IMR-90 (cell line): ENCODE results near the gene NCOA7. TPM values are rescaled to one million over a fixed set of nuclear protein-coding genes. Genes with fewer than 3 reads are reported as not detected.

Source experiments
- ATAC-seq: fragments of 200-7000 bp; cut with Tn5 transposase; 2 replicates; pipeline ENCODE4 v1.9.1; 2020; ENCODE audit warnings: low read depth, mild to moderate bottlenecking, moderate library complexity
- BruUV-seq: library from RNA; stranded (reverse); fragments of 400-500 nt; replicated peaks from 2 replicates; lab custom pipeline; 2021; lab: Mats Ljungman, UMichigan
- CTCF ChIA-PET: fragments of 300-600 bp; formaldehyde crosslinking; extraction: SDS; loops from one replicate; lab custom pipeline; 2021; ENCODE audit warnings: antibody characterized with exemption; lab: Yijun Ruan, JAX
- POLR2A ChIA-PET: fragments of 300-600 bp; sonication (Branson Sonifier 250); formaldehyde crosslinking; loops from one replicate; lab custom pipeline; 2022; ENCODE audit warnings: antibody characterized with exemption; ENCODE audit not compliant: unreplicated experiment; lab: Charles Lee
- DNase-seq: peaks from one replicate; pipeline ENCODE4 v3.0.0; 2013
- H2AFZ ChIP-seq: replicated peaks from 2 replicates; pipeline ENCODE3; 2013; ENCODE audit warnings: low read length, mild to moderate bottlenecking; ENCODE audit not compliant: poor library complexity
- H2AK5ac ChIP-seq: 2 replicates; pipeline ENCODE4 v1.6.1; 2013; ENCODE audit warnings: low read depth, low read length, inconsistent platforms
- H2AK9ac ChIP-seq: replicated peaks from 2 replicates; pipeline ENCODE3; 2013; ENCODE audit warnings: mild to moderate bottlenecking, low read depth, low read length, moderate library complexity; ENCODE audit not compliant: poor library complexity
- H2BK120ac ChIP-seq: 2 replicates; pipeline ENCODE4 v1.6.1; 2013; ENCODE audit warnings: low read depth, low read length, inconsistent platforms
- H2BK15ac ChIP-seq: 3 replicates; pipeline ENCODE4 v1.6.1; 2013; ENCODE audit warnings: low read depth, low read length, inconsistent platforms
- H2BK20ac ChIP-seq: 2 replicates; pipeline ENCODE4 v1.6.1; 2013; ENCODE audit warnings: low read depth, mild to moderate bottlenecking, inconsistent platforms, low read length, moderate library complexity
- H2BK5ac ChIP-seq: 2 replicates; pipeline ENCODE4 v1.6.1; 2013; ENCODE audit warnings: mild to moderate bottlenecking, low read depth, low read length, inconsistent platforms; ENCODE audit not compliant: poor library complexity, severe bottlenecking
- H3K14ac ChIP-seq: replicated peaks from 2 replicates; pipeline ENCODE4 v1.6.1; 2013; ENCODE audit warnings: low read depth, low read length, inconsistent platforms
- H3K18ac ChIP-seq: 2 replicates; pipeline ENCODE4 v1.6.1; 2013; ENCODE audit warnings: low read depth, low read length, control low read depth
- H3K23ac ChIP-seq: 2 replicates; pipeline ENCODE4 v1.6.1; 2013; ENCODE audit warnings: low read depth, low read length, inconsistent platforms
- H3K27ac ChIP-seq: 2 replicates; pipeline ENCODE4 v1.5.1; 2013; ENCODE audit warnings: mild to moderate bottlenecking, control low read depth, low read length; ENCODE audit not compliant: insufficient read depth
- H3K27me3 ChIP-seq: 2 replicates; pipeline ENCODE4 v1.6.1; 2013; ENCODE audit warnings: low read length; ENCODE audit not compliant: control insufficient read depth, insufficient read depth
- H3K36me3 ChIP-seq: 2 replicates; pipeline ENCODE4 v1.6.1; 2013; ENCODE audit warnings: low read length, mixed read lengths; ENCODE audit not compliant: control insufficient read depth, insufficient read depth
- H3K4ac ChIP-seq: 2 replicates; pipeline ENCODE4 v1.6.1; 2013; ENCODE audit warnings: low read depth, low read length, inconsistent platforms
- H3K4me1 ChIP-seq: 2 replicates; pipeline ENCODE4 v1.6.1; 2013; ENCODE audit warnings: low read length, mixed read lengths; ENCODE audit not compliant: control insufficient read depth, insufficient read depth
- H3K4me2 ChIP-seq: 2 replicates; pipeline ENCODE4 v1.6.1; 2013; ENCODE audit warnings: low read depth, mild to moderate bottlenecking, control low read depth, low read length, moderate library complexity
- H3K4me3 ChIP-seq: 2 replicates; pipeline ENCODE4 v1.5.1; 2013; ENCODE audit warnings: low read depth, mild to moderate bottlenecking, control low read depth, low read length, moderate library complexity; ENCODE audit not compliant: insufficient read depth
- H3K56ac ChIP-seq: 2 replicates; pipeline ENCODE4 v1.6.1; 2013; ENCODE audit warnings: low read length, inconsistent platforms; ENCODE audit not compliant: insufficient read depth; ENCODE audit errors: extremely low read depth
- H3K79me1 ChIP-seq, 2 experiments: 2 replicates each; pipeline ENCODE4 v1.6.1; 2013; ENCODE audit warnings: low read length in 2 of 2, inconsistent platforms in 1 of 2, low read depth in 1 of 2
- H3K9ac ChIP-seq: 2 replicates; pipeline ENCODE4 v1.6.1; 2013; ENCODE audit warnings: low read depth, low read length, control low read depth
- H3K9me1 ChIP-seq: 2 replicates; pipeline ENCODE4 v1.6.1; 2013; ENCODE audit warnings: low read length, inconsistent platforms; ENCODE audit not compliant: insufficient read depth
- H3K9me3 ChIP-seq: 2 replicates; pipeline ENCODE4 v1.6.1; 2013; ENCODE audit warnings: low read length; ENCODE audit not compliant: control insufficient read depth, insufficient read depth
- H4K20me1 ChIP-seq: 2 replicates; pipeline ENCODE4 v1.6.1; 2013; ENCODE audit warnings: low read length, inconsistent platforms; ENCODE audit not compliant: insufficient read depth
- H4K5ac ChIP-seq: 2 replicates; pipeline ENCODE4 v1.6.1; 2013; ENCODE audit warnings: mild to moderate bottlenecking, low read depth, low read length, control low read depth
- H4K8ac ChIP-seq, 2 experiments: 2 replicates each; pipeline ENCODE4 v1.6.1; 2013; ENCODE audit warnings: low read depth in 2 of 2, low read length in 2 of 2, control low read depth in 1 of 2, inconsistent platforms in 1 of 2
- H4K91ac ChIP-seq: 2 replicates; pipeline ENCODE4 v1.6.1; 2013; ENCODE audit warnings: low read depth, low read length, inconsistent platforms; ENCODE audit not compliant: insufficient read depth
- CEBPB ChIP-seq: IDR thresholded peaks from 2 replicates; pipeline ENCODE4 v1.6.1; 2012; ENCODE audit warnings: low read depth, low read length, improper control_type of control experiment
- FOS ChIP-seq: fragments of 150-350 bp; IDR thresholded peaks from 2 replicates; pipeline ENCODE4 v1.6.1; 2016; ENCODE audit warnings: low read depth, low read length
- MAZ ChIP-seq: IDR thresholded peaks from 2 replicates; pipeline ENCODE4 v1.6.1; 2012; ENCODE audit warnings: low read depth, mild to moderate bottlenecking, low read length, improper control_type of control experiment, moderate library complexity, borderline replicate concordance
- NFE2L2 ChIP-seq: fragments of 150-350 bp; IDR thresholded peaks from 2 replicates; pipeline ENCODE4 v1.6.1; 2016; ENCODE audit warnings: low read depth, mild to moderate bottlenecking, low read length
- WGBS, 2 experiments: methylation state at CpG; one replicate each; pipeline versions ENCODE4 v1.1.5 to v1.1.7; 2013; ENCODE audit warnings: missing lambda C conversion rate in 2 of 2; ENCODE audit not compliant: insufficient read length in 1 of 2; ENCODE audit errors: extremely low coverage in 2 of 2; 5-methylcytosine and 5-hydroxymethylcytosine counted together
- dilution Hi-C: fragments of 300-500 bp; cut with HindIII; formaldehyde crosslinking; loops from one replicate; pipeline ENCODE4 v1.14.3; 2018; ENCODE audit warnings: low sequenced_read_pairs; ENCODE audit not compliant: unreplicated experiment
- in situ Hi-C: fragments of 300-500 bp; cut with MboI; formaldehyde crosslinking; loops from 3 replicates; pipeline ENCODE4 v1.14.3; 2019; ENCODE audit warnings: low sequenced_read_pairs, inconsistent platforms, mixed read lengths
- intact Hi-C: fragments of 100-400 bp; cut with micrococcal nuclease; formaldehyde crosslinking; loops from 2 replicates; pipeline ENCODE4 v1.10.0; 2022
- polyA plus RNA-seq, 3 experiments: library from polyadenylated mRNA; depleted of rRNA; stranded (reverse); fragments of >200 nt; gene quantifications; 2 replicates each; pipeline ENCODE4 v1.2.3, GENCODE V29; 2012; ENCODE audit warnings: low replicate concordance in 1 of 3
- total RNA-seq: library from RNA; depleted of rRNA; stranded (reverse); fragments of >200 nt; gene quantifications from 2 replicates; pipeline ENCODE4 v1.2.3, GENCODE V29; 2012

Gene NCOA7
- total and polyA plus RNA-seq, 2 of the 4 experiments (the other 2 are of a cell fraction): 12.6 to 12.9 TPM

- DNase-seq (no peak), ATAC-seq (no peak)
- Histone ChIP-seq H3K79me1 (no peaks in the 10 kb centered on the region; a peak in 2 of 4 replicates), H3K9ac (no peak overlapping the region), H3K36me3 (no peaks in the 10 kb centered on the region), H3K18ac (no peak overlapping the region), H3K27me3 (no peaks in the 10 kb centered on the region), H4K5ac (no peak overlapping the region), H3K4me3 (no peak overlapping the region), H3K4me2 (no peak overlapping the region), H2BK120ac (no peak overlapping the region), H3K56ac (no peak overlapping the region), H3K14ac (no peak overlapping the region), H4K20me1 (no peaks in the 10 kb centered on the region), H2BK20ac (no peak overlapping the region), H4K8ac (no peak overlapping the region), H3K9me1 (no peaks in the 10 kb centered on the region), H4K91ac (no peak overlapping the region), H2BK15ac (no peak overlapping the region), H3K9me3 (no peaks in the 10 kb centered on the region), H3K27ac (no peak overlapping the region), H3K23ac (no peak overlapping the region), H2AFZ (no peak overlapping the region), H2AK9ac (no peak overlapping the region), H2AK5ac (no peak overlapping the region), H2BK5ac (no peak overlapping the region), H3K4ac (no peak overlapping the region), H3K4me1 (no peaks in the 10 kb centered on the region)
- dilution Hi-C loops (no loop called here), intact Hi-C loops (no loop called here), in situ Hi-C loops (no loop called here)
- WGBS, 2 experiments: no CpG with 5 or more reads among the region's 2 CpGs
- no peak for TF ChIP-seq MAZ
- no peak for TF ChIP-seq NFE2L2
- TF ChIP-seq FOS: no peak
- no peak for TF ChIP-seq CEBPB
- ChIA-PET POLR2A (no interaction called here), CTCF (no interaction called here)
- no TSS peak for BruUV-seq
Observed at GRCh38 chr6:125852587-125852986, 61.8 kb downstream of the NCOA7 start.
